Natural killer cell (primary cell): ENCODE data around the gene ZNF383. TPM values are rescaled to one million over a fixed set of nuclear protein-coding genes. Genes with fewer than 3 reads are reported as not detected.
A peak's percentile ranks its signal among the peaks of the same experiment; 100 is the strongest.

ENCODE experiments used
- ATAC-seq, 3 donors: fragments of 150-1000 bp in 2 of 3; fragments of 200-7000 bp in 1 of 3; cut with Tn5 transposase; 1 replicate in 1 of 3; 2 replicates in 2 of 3; pipeline ENCODE4 v1.10.0; 2021; ENCODE audit warnings: mild to moderate bottlenecking in 2 of 3, moderate library complexity in 2 of 3
- DNase-seq, 2 donors: peaks; one replicate each; pipeline versions ENCODE4 v3.0.0 to v3.0.0-alpha.2; 2013 to 2021; ENCODE audit warnings: mixed read lengths in 1 of 2
- H3K27ac ChIP-seq: one replicate; pipeline ENCODE4 v1.5.1; 2013; ENCODE audit warnings: mild to moderate bottlenecking, low read length
- H3K27me3 ChIP-seq: one replicate; pipeline ENCODE4 v1.6.1; 2013; ENCODE audit warnings: low read length; ENCODE audit not compliant: control insufficient read depth, insufficient read depth
- H3K36me3 ChIP-seq: one replicate; pipeline ENCODE4 v1.6.1; 2013; ENCODE audit warnings: low read length; ENCODE audit not compliant: control insufficient read depth, insufficient read depth
- H3K4me1 ChIP-seq: one replicate; pipeline ENCODE4 v1.6.1; 2013; ENCODE audit warnings: low read length; ENCODE audit not compliant: control insufficient read depth, insufficient read depth
- H3K4me3 ChIP-seq: one replicate; pipeline ENCODE4 v1.5.1; 2013; ENCODE audit warnings: low read length
- H3K9me3 ChIP-seq: one replicate; pipeline ENCODE4 v1.6.1; 2013; ENCODE audit warnings: low read length; ENCODE audit not compliant: control insufficient read depth, insufficient read depth
- H3K27ac Mint-ChIP-seq, 2 donors: one replicate each; pipeline ENCODE4 v1.8.0; 2022; ENCODE audit warnings: mild to moderate bottlenecking in 2 of 2, mixed read lengths in 2 of 2, moderate library complexity in 1 of 2
- H3K27me3 Mint-ChIP-seq, 2 donors: one replicate each; pipeline ENCODE4 v1.8.0; 2022; ENCODE audit warnings: low read depth in 2 of 2, mixed read lengths in 2 of 2
- H3K36me3 Mint-ChIP-seq: one replicate; pipeline ENCODE4 v1.8.0; 2022; ENCODE audit warnings: mixed read lengths
- H3K4me1 Mint-ChIP-seq, 2 donors: one replicate each; pipeline ENCODE4 v1.8.0; 2022; ENCODE audit warnings: mixed read lengths in 2 of 2
- H3K4me3 Mint-ChIP-seq: one replicate; pipeline ENCODE4 v1.8.0; 2022; ENCODE audit warnings: mild to moderate bottlenecking, moderate library complexity, mixed read lengths
- H3K9me3 Mint-ChIP-seq, 2 donors: one replicate each; pipeline ENCODE4 v1.8.0; 2022; ENCODE audit warnings: mixed read lengths in 2 of 2
- WGBS: methylation state at CpG from one replicate; pipeline ENCODE4 v1.1.7; 2013; ENCODE audit warnings: missing lambda C conversion rate; ENCODE audit not compliant: insufficient coverage; 5-methylcytosine and 5-hydroxymethylcytosine counted together
- intact Hi-C: fragments of 100-400 bp; cut with micrococcal nuclease; formaldehyde crosslinking; loops from one replicate; pipeline ENCODE4 v1.14.2; 2022
- total RNA-seq, 4 donors: library from RNA; stranded (reverse); fragments of 120-200 nt in 1 of 4; gene quantifications; one replicate each; pipeline versions ENCODE4 v1.2.3 to v1.2.4, GENCODE V29; 2013 to 2022
- TF ChIP-seq, protein P1 (sequence below): fragments of 200-600 bp; IDR thresholded peaks from one replicate; pipeline ENCODE4 v1.8.0; 2022; ENCODE audit warnings: antibody characterized with exemption

Gene ZNF383
- total RNA-seq, 3 donors from 2014 or later (not counting 1 experiment from before 2014, with no cell fraction given): 21.6 to 27.1 (median 26.4) TPM

DNA sequence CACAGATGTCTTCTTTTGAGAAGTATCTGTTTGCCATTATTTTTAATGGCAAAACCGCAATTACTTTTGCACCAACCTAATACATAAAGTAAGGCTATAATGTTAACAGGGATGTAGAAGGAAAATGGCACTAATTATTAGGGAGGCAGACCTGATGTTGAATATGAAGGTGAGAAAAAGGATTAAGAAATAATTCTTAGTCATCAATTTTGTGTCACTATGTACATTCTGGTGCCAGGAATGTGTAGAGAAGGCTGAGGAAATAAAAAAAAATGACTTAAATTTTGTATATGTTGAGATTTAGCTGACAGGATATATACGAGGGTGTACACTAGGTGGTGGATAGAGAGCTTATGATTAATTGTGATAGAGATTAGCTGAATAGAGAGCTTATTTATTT, 20.2 kb upstream of the ZNF383 start:
- no peak overlapping the region for H3K27ac ChIP-seq
- peaks cover 0 to 8% of the 10 kb centered on the region in 2 donors for H3K9me3 Mint-ChIP-seq
- H3K36me3 Mint-ChIP-seq: peaks cover 19% of the 10 kb centered on the region
- no peaks in the 10 kb centered on the region for H3K27me3 Mint-ChIP-seq
- intact Hi-C loops: no loop called here
- H3K9me3 ChIP-seq: peaks cover 20% of the 10 kb centered on the region
- TF ChIP-seq, protein P1, sequence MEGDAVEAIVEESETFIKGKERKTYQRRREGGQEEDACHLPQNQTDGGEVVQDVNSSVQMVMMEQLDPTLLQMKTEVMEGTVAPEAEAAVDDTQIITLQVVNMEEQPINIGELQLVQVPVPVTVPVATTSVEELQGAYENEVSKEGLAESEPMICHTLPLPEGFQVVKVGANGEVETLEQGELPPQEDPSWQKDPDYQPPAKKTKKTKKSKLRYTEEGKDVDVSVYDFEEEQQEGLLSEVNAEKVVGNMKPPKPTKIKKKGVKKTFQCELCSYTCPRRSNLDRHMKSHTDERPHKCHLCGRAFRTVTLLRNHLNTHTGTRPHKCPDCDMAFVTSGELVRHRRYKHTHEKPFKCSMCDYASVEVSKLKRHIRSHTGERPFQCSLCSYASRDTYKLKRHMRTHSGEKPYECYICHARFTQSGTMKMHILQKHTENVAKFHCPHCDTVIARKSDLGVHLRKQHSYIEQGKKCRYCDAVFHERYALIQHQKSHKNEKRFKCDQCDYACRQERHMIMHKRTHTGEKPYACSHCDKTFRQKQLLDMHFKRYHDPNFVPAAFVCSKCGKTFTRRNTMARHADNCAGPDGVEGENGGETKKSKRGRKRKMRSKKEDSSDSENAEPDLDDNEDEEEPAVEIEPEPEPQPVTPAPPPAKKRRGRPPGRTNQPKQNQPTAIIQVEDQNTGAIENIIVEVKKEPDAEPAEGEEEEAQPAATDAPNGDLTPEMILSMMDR: no peak
- no peak overlapping the region for H3K4me3 Mint-ChIP-seq
- no peak for DNase-seq
- peaks cover 15% of the 10 kb centered on the region for H3K36me3 ChIP-seq
- H3K27ac Mint-ChIP-seq: no peak overlapping the region
- ATAC-seq: no peak
- no peaks in the 10 kb centered on the region for H3K4me1 ChIP-seq
- no peak overlapping the region for H3K4me3 ChIP-seq
- H3K4me1 Mint-ChIP-seq: no peaks in the 10 kb centered on the region
- no peaks in the 10 kb centered on the region for H3K27me3 ChIP-seq
- 100% methylated on average over 1 of the region's 2 CpGs for WGBS

DNA sequence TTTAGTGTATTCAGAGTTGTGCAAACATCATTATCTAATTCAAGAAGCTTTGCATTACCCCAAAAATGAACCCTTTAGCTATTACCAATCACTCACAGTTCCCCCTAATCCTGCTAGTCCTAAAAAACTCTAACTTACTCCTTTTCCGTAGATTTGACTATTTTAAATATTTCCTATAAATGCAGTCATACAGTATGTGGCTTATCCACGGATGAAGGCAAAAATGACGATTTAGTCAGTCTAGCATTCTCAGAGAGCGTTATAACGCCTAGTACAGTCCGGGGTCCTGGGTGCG, 587 bp upstream of the ZNF383 start:
- Histone ChIP-seq H3K36me3 (peaks cover 12% of the 10 kb centered on the region), H3K4me1 (peaks cover 8% of the 10 kb centered on the region), H3K27ac (peak overlapping the region; percentile 88), H3K4me3 (peak overlapping the region; percentile 87), H3K9me3 (no peaks in the 10 kb centered on the region), H3K27me3 (no peaks in the 10 kb centered on the region)
- TF ChIP-seq, protein P1: no peak
- 1% methylated on average over 7 of the region's 7 CpGs for WGBS
- no peaks in the 10 kb centered on the region for H3K36me3 Mint-ChIP-seq
- peaks cover 0 to 2% of the 10 kb centered on the region in 2 donors for H3K27me3 Mint-ChIP-seq
- peak overlapping the region; percentile 87 for H3K4me3 Mint-ChIP-seq
- DNase-seq: no peak
- intact Hi-C loops: loop anchor here (10.0 kb wide), 2 partner anchors 97 to 1097 kb away; partner anchors contain the start of genes KCNK6 and YIF1B
- peaks cover 26 to 32% of the 10 kb centered on the region in 2 donors for H3K4me1 Mint-ChIP-seq
- no peaks in the 10 kb centered on the region for H3K9me3 Mint-ChIP-seq
- peak overlapping the region; percentile 85 to 96 for H3K27ac Mint-ChIP-seq
- no peak for ATAC-seq

DNA sequence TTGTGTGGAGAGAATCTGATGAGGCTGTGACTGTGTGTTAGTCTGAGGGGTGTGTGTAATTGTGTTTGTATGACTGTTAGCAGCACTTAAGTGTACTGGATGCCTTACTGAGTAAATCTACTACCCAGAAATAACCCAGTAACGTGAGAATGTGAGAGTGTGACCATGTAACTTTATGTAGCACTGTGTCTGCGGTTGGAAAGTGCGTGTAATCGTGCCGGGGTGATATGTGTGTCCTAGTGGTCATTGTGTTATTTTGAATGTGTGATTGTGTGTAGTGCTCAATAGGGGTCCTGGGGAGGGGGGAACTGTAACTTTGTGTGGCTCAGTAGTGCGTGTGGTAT, 550 bp downstream of the ZNF383 start:
- H3K9me3 Mint-ChIP-seq: no peaks in the 10 kb centered on the region
- peaks cover 26 to 32% of the 10 kb centered on the region in 2 donors for H3K4me1 Mint-ChIP-seq
- WGBS: 28% methylated on average over 6 of the region's 6 CpGs
- H3K4me1 ChIP-seq: peaks cover 8% of the 10 kb centered on the region
- peak overlapping the region; percentile 87 for H3K4me3 ChIP-seq
- DNase-seq (peak in 1 of 2 donors; percentile 22), ATAC-seq (peak; percentile 9 to 39 (median 34))
- H3K4me3 Mint-ChIP-seq: peak overlapping the region; percentile 87
- peak overlapping the region; percentile 88 for H3K27ac ChIP-seq
- intact Hi-C loops: loop anchor here (1.0 to 10.0 kb wide), 7 partner anchors 8 to 1096 kb away; partner anchors contain the start of genes KCNK6, YIF1B, ZNF146 and ZNF420
- H3K27ac Mint-ChIP-seq: peak overlapping the region; percentile 85 to 96
- H3K36me3 ChIP-seq: peaks cover 15% of the 10 kb centered on the region
- H3K27me3 Mint-ChIP-seq: peaks cover 0 to 2% of the 10 kb centered on the region in 2 donors
- no peaks in the 10 kb centered on the region for H3K36me3 Mint-ChIP-seq
- H3K9me3 ChIP-seq: no peaks in the 10 kb centered on the region
- TF ChIP-seq, protein P1: no peak
- H3K27me3 ChIP-seq: no peaks in the 10 kb centered on the region

DNA sequence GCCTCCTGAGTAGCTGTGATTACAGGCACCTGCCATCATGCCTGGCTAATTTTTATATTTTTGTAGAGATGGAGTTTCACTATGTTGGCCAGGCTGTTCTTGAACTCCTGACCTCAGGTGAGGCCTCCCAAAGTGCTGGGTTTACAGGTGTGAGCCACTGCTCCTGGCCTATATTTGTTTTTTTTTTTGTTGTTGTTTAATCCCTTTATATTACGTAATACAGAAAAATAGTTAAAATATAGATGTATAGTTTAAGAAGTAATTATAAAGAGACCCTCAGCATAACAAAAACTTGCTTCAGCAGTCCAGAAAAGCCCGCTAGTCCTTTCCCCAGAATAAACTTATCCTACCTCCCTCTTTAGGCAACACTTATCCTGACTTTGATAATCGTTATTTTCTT, 2.4 kb downstream of the ZNF383 start:
- no peaks in the 10 kb centered on the region for H3K27me3 Mint-ChIP-seq
- Histone ChIP-seq H3K27ac (no peak overlapping the region), H3K4me1 (peaks cover 8% of the 10 kb centered on the region), H3K9me3 (no peaks in the 10 kb centered on the region), H3K27me3 (no peaks in the 10 kb centered on the region), H3K4me3 (no peak overlapping the region), H3K36me3 (peaks cover 17% of the 10 kb centered on the region)
- ATAC-seq (no peak), DNase-seq (no peak)
- H3K36me3 Mint-ChIP-seq: peaks cover 3% of the 10 kb centered on the region
- WGBS: 100% methylated on average over 1 of the region's 3 CpGs
- intact Hi-C loops: no loop called here
- no peaks in the 10 kb centered on the region for H3K9me3 Mint-ChIP-seq
- H3K27ac Mint-ChIP-seq: peak overlapping the region; percentile 85 to 96
- peaks cover 26 to 32% of the 10 kb centered on the region in 2 donors for H3K4me1 Mint-ChIP-seq
- peak overlapping the region; percentile 87 for H3K4me3 Mint-ChIP-seq
- TF ChIP-seq, protein P1: no peak
